ENCODE data around the gene SKIDA1.

Gene SKIDA1

DNA sequence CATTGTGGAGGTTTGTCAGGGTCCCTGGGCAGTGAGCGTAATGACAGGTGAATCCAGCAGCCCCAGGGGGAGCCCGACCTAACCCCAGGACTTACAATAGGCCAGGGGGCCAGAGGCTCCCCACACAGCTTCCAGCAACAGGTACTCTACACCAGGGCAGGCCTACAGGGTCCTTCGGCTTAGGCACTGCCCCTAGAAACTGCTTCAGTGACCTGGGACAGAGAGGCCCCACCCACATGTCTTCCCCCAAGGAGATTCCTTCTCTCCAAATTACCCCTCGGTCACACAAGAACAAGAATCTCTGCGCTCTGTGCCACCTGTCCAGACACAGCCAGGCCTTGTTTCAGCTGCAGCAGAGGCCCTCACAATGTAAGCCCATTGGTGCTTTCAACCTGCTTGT, 24.4 kb downstream of the SKIDA1 start:
- DNase-seq (ENCODE audit: low read depth), result no peak

DNA sequence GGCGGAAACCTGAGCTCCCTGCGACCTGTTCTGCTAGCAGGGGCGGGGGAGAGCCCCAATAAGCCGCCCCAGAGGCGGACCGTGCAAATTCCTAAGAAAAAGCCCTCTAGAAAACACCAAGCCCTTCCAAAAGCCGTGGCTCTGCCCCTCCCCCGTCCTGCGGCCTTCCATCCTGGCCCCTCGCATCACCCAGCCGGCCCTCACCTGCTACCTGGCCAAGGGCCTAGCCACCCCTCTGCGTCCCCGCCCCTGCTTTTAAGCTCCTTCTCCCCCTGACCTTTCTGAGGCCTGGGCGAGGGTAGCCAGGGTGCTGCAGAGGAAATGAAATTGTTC, 24.9 kb downstream of the SKIDA1 start:
- DNase-seq (ENCODE audit: low read depth), result no peak

DNA sequence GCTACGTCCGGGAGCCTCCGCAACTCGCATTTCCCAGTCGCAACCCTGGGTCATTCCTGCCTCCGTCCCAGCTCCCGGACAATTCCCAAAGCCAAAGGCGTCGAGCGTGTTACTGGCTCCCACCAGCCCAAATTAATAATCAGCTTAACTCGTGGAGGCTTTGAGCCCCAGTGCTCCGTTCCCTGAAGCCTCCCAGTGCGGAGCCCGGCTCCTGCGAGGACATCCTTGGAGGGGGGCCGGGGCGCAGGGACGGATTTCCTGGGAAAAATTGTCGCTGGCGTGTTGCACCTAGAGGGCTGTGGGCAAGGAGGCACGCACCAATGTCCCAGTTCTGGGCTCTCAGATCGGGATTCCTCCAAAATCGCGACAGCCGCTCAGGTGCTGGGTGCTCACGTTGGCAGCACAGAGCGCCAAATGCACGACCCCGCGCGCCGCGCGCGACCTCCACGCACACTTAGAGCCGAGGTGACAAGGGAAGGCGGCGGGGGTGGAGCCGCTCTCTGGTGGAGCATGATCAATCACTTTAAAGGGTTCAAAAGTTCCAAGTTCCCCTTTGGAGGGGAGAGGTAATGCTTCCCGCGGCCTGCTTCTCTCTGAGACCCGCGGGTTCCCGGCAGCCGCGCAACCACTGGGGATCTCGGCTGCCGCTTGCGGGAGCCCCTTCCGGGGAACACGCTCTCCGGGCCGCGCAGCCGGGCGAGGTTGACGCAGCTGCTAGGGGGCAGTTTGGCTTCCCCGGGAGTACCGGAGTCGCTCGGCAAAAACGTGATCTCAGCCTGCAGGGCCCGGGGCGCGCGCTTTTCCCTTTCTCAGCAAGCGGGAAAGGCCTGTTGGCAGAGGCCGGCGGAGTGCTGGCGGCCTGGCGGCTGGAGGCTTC, 25.5 kb downstream of the SKIDA1 start:
- DNase-seq (ENCODE audit: low read depth), result no peak

DNA sequence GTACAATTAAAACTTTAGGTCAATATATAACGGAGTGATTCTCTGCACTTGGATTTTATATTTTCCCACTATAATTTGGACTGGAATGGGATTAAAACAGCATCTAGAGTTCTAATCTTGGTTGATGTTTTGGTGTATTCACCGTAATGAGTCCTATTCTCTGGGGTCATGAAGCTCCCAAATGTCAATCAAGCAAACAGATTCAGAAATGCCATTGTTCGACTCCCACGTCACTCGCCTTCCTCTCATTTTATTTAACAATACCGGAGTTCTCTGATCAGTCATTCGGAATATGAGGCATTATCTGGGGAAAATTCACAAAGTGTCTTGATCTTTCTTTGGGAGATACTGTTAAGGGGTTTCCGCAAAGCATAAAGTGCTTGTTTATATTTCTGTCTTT, 26.5 kb downstream of the SKIDA1 start:
- DNase-seq (ENCODE audit: low read depth), result no peak

DNA sequence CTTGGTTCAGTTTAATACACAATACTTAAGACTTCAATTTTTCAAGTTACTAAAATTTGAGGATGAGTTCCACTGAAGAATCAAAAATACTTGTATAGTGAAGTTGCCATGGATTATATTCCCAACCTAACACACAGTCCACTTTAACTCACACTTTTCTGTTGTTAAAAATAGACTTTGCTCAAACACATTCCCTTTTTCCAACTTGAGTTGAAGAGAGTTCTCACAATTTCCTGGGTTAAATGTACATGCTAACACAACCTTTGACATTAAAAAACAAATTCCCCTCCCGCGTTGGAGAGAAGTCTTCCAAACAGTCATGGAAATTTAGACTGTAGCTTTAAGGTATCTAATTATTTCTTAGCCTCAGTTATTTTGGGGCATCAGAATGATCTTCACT, 27.1 kb downstream of the SKIDA1 start:
- DNase-seq (ENCODE audit: low read depth), result no peak

DNA sequence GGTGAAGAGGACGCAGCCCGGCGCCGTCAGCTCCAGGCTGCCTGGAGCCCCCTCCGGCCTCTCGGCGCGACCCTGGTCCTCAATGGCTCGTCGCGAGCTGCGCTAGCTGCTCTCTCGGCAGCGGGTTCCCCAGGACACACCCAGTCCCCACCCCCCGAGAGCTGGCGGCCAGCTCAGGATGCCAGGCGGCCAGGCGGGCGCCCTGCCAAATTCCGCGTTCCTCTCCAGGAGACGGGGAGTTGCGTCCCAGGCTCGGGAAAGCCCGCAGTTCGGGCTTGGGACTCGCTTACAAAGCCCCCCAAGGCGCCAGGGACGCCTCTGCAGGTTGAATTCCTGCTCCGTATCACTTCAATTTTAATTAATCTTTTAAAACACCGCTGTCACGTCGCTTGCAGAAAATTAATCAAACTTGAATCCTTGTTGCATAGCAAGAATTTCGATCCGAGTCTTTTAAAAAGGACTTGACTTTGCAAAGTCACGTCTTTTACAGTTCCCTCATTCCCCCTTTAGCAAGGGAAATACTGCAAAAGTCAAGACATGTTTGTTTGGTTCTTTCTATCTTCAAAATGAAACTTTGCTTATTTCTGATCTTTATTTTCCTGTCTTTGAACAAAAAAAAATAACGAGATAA, 28.2 kb downstream of the SKIDA1 start:
- DNase-seq (ENCODE audit: low read depth), result peak; percentile 55

DNA sequence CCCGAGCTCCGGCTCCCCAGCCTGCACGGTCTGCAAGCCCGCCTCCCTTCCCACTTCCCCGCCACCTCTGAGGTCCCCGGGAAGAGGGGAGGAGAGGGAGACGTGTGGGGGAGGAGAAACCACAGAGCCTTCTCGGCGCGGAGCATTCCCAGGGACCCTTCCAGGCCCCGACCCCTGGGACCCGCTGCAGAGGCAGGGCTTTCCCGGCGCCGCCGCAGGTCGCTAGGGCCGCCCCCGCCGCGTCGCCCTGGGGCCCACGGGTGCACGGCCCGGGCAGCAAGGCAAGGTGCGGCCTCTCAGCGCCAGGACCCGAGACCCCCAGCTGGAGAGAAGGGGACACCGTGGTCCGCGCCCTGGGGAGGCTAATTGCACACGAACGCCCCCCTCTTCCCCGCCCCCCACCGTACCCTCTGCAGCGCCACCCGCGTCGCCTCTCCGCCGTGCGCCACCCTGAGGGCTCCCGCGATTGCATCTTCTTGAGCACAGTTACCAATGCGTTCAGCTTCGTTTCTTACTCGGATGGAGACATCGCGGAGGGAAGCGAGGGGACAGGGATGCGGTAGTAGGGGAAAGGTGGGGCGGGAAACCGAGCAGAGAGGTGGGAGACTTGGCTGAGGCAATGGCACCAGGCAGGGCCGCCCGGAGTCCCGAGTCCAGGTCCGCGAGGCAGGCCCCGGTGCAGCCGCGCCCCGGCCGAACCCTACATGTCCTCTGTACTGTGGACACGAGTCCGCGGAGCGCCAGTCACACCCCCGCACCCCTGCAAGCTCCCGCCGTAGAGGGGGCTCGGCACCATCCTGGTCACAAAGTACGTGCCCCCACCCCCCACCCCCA, 28.9 kb downstream of the SKIDA1 start:
- peak; percentile 29 for DNase-seq (ENCODE audit: low read depth)

DNA sequence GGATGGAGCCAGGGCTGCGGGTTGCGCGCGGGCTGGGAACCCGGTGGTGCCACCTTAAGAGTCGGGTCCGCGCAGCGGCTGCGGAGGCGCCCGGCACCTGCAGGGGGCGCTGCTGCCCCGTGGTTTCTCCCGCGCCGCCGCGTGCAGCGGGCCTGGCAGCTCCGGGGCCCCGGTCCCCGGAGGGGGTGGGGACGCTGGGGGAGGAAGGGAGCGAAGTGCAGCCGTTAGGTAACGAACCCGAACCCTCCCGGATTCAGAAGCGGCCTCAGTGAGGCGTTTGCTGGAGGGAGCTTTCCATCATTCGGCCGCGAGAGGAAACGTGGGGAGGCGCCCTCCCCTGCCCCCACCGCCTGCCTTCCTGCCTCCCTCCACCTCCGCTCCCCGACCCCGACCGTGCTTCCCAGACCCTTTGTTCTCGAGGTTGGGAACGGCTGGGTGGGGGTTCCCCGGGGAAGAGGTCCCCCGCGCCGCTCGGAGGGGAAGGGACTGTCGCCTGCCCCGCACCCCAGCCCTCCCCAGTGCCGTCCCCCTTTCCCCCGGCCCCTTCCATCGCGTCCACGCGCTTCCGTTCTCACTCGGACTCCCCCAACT, 29.6 kb downstream of the SKIDA1 start:
- DNase-seq (ENCODE audit: low read depth), result peak; percentile 43

DNA sequence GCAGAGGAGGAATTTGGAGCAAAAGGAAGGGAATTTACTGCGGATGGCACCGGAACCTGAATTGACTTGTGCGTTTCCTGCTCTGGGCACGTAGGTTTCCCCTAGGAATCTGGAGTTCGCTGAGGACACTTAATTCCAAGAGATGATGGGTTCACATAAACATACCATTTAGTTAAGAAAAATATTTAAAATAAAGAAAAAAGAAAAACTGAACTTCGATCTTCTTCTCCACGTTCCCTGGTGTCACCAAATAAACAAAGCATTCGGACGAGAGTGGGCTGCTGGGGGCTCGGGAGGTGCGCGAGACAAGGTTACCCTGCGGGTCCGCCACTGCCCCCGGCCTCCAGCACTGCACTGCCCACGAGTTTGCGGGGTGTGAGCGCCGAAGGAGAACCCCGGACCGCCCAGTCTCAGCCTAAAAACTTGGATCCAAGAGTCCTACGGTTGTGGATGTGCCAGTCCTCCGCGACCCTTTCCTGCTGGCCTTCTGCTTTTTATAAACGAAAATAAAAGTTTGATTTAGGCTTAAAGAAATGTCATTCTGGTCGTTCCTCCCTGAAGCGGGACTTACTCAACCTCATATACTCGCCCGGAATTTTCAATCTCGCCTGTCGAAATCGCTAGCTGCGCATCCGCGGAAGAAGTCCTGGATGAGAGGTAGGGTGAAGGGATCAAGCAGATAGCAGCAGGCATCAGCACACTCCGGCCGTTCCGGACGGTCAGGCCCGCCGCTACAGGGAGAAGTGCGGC, 30.3 kb downstream of the SKIDA1 start:
- DNase-seq (ENCODE audit: low read depth), result no peak

DNA sequence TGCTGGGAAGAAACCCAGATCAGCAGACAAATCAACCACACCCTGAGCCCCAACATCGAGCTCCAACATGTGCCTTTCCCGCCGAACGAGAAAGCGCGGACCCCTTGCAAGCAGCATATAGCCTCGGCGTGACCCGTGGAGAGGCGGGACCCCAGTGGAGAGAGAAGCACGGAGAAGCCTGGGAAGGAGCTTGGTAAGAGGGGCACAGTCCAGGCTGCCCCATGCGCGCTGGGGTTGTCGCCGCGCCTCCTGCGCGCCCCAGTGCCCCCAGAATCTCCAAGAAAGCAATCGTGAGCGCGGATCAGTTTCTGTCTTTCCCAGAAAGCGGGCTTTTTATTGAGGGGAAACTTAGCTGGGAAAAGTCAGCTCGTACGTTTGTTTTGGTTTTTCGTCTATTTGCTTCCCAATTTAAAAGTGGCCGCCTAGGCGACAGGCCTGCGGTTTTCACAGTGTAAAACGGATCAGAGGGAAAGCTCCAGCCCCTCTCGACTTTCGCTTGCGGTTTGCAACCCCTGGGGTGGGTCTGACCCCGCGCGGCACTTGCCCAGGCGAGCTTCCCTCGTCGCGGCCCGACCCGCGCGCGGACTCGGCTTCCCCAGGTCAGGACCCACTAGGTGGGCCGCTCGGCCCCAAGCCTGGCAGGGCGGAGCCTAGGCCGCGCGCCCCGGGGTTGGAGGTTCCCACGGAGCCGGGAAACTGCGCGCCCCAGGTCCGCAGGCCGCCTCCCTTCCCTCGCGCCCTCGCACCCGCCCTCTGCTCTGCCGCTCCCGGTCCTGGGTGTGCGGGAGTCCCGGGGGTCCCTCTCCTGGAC, 31.1 kb downstream of the SKIDA1 start:
- no peak for DNase-seq (ENCODE audit: low read depth)

DNA sequence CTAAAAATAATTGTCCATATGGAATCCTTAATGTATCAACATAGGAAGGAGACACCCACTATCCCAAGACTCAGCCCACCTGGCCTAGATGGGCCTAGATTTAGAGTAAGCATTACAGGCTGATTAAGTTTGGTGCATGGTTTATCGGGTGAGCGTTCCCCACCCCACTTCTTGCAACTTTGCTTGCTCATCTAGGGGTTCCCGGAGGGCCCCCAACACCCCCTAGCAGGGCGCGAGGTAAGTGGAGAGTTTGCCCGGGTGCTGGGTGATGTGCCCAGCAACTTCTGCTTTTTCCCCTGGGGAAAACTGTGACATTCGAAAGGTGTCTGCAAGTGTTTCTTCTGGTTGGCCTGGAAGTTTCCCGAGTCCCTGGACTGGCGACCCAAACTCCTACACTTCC, 31.7 kb downstream of the SKIDA1 start:
- no peak for DNase-seq (ENCODE audit: low read depth)

DNA sequence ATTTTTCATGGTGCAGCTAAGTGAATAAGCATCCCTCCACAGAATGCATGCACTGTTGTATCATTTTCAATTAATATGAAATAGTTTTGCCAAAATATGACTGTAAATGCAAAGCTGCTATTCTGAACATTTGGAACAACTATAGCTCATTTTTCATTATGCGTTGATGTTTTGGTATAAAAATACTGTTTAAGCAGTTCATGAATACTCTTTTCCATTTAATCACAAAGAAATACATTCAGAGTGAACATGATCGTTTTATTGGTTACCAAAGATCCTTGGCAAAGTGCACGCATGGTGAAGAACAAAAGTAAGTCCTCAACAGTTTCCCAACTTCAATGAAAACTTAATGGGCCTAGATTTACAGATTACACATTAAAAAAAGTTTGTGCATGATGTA, 33.1 kb downstream of the SKIDA1 start:
- no peak for DNase-seq (ENCODE audit: low read depth)

DNA sequence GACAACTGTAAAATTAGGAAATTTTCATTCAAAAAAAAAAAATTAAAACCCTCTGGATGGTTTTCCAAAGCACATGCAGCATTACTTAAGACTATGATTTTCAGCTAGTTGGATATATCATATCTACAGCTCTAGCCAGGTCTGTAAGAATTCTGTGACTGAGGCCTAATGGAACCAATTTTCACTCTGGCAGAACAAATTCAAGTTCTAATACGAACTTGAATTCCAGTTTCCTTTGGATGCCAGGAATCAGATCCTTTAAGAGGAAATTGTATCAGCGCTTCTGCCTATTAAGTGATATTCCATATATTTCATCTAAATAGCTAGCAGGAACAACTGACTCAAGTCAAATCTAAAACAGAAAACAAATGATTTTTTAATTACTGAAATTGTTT, 34.8 kb downstream of the SKIDA1 start:
- DNase-seq (ENCODE audit: low read depth), result no peak

DNA sequence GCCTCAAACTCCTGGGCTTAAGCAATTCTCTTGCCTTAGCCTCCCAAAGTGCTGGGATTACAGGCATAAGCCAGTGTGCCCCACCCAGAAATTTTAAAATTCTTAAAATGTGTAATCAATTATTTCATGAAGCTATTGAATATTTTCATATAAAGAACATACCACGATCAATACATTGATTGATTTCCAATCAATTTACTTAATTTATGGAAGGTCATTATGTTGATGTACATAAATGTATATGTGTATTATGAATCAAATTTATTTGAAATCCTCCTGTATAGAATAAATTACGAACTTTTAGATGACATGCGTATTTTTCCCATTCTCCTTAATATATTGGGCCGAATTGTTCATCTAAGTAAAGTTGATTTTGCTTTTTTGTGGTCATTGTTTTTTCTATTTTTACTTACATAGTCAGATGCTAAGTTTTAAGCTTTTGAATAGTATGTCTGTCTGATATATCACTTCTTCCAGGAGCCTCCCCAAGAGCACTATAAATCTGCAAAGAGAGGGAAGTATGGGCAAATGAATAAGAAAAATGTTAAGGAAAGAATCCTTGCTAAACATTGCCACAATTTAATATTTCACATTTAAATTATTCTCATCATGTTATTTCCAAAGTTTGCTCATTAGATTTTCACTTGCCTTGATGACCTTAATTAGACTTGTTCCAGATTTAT, 35.3 kb downstream of the SKIDA1 start:
- DNase-seq (ENCODE audit: low read depth), result no peak

DNA sequence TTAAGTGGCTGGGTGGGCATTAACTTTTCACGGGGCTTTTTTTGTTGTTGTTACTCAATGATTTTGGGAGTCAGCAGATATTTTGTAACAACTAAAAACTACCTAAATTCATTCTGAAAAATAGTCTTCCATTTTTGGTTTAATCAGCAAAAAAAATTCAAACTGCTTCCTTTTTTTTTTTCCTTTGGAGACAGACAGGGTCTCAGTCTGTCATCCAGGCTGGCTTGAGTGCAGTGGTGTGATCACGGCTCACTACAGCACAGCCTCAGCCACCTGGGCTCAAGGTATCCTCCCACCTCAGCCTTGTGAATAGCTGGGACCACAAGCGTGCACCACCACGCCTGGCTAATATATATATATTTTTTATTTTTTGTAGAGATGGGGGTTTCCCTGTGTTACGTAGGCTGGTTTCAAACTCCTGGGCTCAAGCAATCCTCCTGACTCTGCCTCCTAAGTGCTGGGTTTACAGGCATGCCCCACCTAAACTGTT, 36.5 kb downstream of the SKIDA1 start:
- DNase-seq (ENCODE audit: low read depth), result no peak

DNA sequence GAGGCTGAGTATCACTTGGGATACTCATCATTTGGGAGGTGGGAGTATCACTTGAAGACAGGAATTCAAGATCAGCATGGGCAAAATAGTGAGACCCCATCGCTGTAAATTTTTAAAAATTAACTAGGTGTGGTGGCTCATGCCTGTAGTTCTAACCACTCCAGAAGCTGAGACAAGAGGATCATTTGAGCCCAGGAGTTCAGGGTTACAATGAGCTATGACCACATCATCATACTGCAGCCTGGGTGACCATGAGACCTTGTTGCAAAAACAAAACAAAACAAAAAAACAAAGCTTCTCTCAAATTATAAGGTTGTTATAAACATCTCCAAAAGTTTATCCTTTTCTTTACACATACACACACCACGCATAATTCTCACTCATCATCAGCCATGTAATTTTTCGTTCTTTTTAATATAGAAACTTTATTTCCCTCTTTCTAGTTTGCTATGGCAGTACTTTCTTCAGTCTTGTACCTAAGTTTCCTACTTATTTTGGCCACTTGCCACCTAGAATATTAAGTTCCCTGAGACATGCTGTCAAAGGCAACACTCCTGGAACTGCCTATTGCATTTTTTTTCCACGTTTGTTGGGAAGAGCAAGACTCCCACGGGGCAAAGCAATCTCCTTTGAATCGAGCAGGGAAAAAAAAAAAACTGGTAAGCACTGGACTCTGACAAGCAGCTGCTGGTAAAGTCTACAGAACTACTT, 37.1 kb downstream of the SKIDA1 start:
- DNase-seq (ENCODE audit: low read depth), result no peak

DNA sequence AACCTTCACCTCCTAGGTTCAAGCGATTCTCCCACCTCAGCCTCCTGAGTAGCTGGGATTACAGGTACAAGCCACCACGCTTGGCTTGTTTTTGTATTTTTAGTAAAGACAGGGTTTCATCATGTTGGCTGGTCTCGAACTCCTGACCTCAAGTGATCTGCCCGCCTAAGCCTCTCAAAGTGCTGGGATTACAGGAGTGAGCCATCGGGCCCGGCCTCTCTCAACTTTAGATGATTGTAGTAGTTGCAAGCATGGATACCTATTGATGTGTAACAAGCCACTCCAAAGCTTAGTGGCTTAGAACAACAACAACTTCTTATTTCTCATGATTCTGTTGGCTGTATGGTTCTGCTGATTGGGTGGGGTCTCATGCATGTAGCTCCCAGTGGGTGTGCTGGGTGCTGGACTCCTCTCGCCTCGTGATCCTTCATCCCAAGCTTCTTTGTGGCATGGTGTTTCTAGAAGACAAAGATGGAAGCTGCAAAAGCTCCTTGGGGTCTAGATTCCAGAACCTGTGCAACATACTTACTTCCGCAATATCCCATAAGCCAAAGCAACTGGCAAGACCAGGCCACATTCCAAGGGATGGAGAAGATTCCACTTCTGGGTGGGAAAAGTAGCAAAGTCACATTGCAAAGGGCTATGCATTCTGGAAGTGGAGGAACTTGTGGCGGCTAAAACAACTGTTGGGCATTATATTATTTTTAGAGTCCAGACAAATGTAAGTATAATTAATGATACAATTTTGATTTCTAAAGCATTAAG, 37.9 kb downstream of the SKIDA1 start:
- no peak for DNase-seq (ENCODE audit: low read depth)

DNA sequence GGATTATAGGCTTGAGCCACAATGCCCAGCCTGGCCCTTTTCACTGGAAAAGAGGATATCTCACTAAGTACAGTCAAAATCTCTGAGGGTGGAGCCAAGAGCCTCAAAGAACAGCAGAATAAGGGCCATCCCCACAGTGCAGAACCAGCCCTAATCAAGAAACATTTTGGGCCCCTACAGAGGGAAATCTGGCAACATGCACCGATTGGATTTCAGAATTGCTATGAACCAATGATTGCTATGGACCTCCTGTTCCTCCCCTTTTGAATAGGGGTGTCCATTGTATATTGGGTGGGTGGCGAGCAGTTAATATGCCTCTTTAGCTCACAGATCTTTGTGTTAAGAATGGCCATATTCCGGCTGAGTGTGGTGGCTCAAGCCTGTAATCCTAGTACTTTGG, 42.7 kb downstream of the SKIDA1 start:
- DNase-seq (ENCODE audit: low read depth), result no peak

DNA sequence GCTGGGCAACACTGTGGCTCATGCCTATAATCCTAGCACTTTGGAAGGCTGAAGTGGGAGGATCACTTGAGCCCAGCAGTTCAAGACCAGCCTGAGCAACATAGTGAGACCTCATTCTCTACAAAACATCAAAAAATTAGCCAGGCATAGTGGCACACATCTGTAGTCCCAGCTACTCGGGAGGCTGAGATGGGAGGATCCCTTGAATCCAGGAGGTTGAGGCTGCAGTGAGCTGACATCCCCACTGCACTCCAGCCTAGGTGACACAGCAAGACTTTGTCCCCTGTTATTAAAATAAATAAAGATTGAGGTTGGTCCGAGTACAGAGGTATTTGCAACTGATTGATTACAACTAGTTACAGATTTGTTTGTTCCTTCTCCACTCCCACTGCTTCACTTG, 44.1 kb downstream of the SKIDA1 start:
- no peak for DNase-seq (ENCODE audit: low read depth)
